GM23248 (cell line): Measurements from ENCODE around the gene THSD4. TPM values are rescaled to one million over a fixed set of nuclear protein-coding genes. Genes with fewer than 3 reads are reported as not detected.
A peak's percentile ranks its signal among the peaks of the same experiment; 100 is the strongest.
"Not testable (repeated sequence)": the region's sequence is repeated elsewhere in the genome, so short reads cannot be mapped to it uniquely, and the experiment has no call there.

Source experiments
- DNase-seq: peaks from one replicate; pipeline ENCODE4 v3.0.0-alpha.2; 2015
- H2AFZ ChIP-seq: fragments of 200-600 bp; sonication (generic); 2 replicates; pipeline ENCODE4 v1.6.1; 2016; ENCODE audit warnings: antibody characterized with exemption
- H3F3A ChIP-seq: fragments of 200-600 bp; sonication (generic); 2 replicates; pipeline ENCODE4 v1.6.1; 2016; ENCODE audit warnings: mild to moderate bottlenecking, antibody characterized with exemption, mixed run types; ENCODE audit not compliant: insufficient read depth
- H3K27ac ChIP-seq: fragments of 200-600 bp; sonication (generic); 2 replicates; pipeline ENCODE4 v1.5.1; 2016; ENCODE audit warnings: mild to moderate bottlenecking
- H3K27me3 ChIP-seq: fragments of 200-600 bp; sonication (generic); replicated peaks from 2 replicates; pipeline ENCODE4 v1.6.1; 2016; ENCODE audit warnings: mild to moderate bottlenecking; ENCODE audit not compliant: insufficient read depth
- H3K36me3 ChIP-seq: fragments of 200-600 bp; sonication (generic); 2 replicates; pipeline ENCODE4 v1.6.1; 2016; ENCODE audit warnings: low read depth, mild to moderate bottlenecking
- H3K4me1 ChIP-seq: fragments of 200-600 bp; sonication (generic); 2 replicates; pipeline ENCODE4 v1.6.1; 2016; ENCODE audit warnings: mild to moderate bottlenecking; ENCODE audit not compliant: insufficient read depth
- H3K4me2 ChIP-seq: fragments of 200-600 bp; sonication (generic); one replicate; pipeline ENCODE4 v1.6.1; 2016; ENCODE audit warnings: mild to moderate bottlenecking; ENCODE audit not compliant: unreplicated experiment
- H3K4me3 ChIP-seq: fragments of 200-600 bp; sonication (generic); 2 replicates; pipeline ENCODE4 v1.5.1; 2016; ENCODE audit warnings: mild to moderate bottlenecking
- H3K79me2 ChIP-seq: fragments of 200-600 bp; sonication (generic); 2 replicates; pipeline ENCODE4 v1.6.1; 2016; ENCODE audit warnings: mild to moderate bottlenecking; ENCODE audit not compliant: insufficient read depth
- H3K9ac ChIP-seq: fragments of 200-600 bp; sonication (generic); 2 replicates; pipeline ENCODE4 v1.6.1; 2016; ENCODE audit warnings: mild to moderate bottlenecking
- H3K9me2 ChIP-seq: fragments of 200-600 bp; sonication (generic); 2 replicates; pipeline ENCODE4 v1.6.1; 2016; ENCODE audit warnings: mixed run types, mild to moderate bottlenecking, moderate library complexity; ENCODE audit not compliant: insufficient read depth
- H3K9me3 ChIP-seq: fragments of 200-600 bp; sonication (generic); one replicate; pipeline ENCODE4 v1.6.1; 2017; ENCODE audit warnings: low read depth
- H4K20me1 ChIP-seq: fragments of 200-600 bp; sonication (generic); 2 replicates; pipeline ENCODE4 v1.6.0; 2016; ENCODE audit not compliant: insufficient read depth
- EZH2 ChIP-seq: fragments of 200-600 bp; sonication (generic); IDR thresholded peaks from 2 replicates; pipeline ENCODE4 v1.6.1; 2018; ENCODE audit warnings: antibody characterized with exemption, mild to moderate bottlenecking; ENCODE audit not compliant: insufficient read depth, poor library complexity, severe bottlenecking
- EZH2phosphoT487 ChIP-seq: fragments of 200-600 bp; sonication (generic); IDR thresholded peaks from 2 replicates; pipeline ENCODE4 v1.6.1; 2018; ENCODE audit warnings: antibody characterized with exemption, moderate library complexity, mild to moderate bottlenecking, low read depth; ENCODE audit not compliant: insufficient read depth
- WGBS, 2 experiments: methylation state at CpG; one replicate each; pipeline ENCODE4 v1.1.6; 2015 to 2017; ENCODE audit warnings: low lambda C conversion rate in 2 of 2, low coverage in 1 of 2; ENCODE audit errors: missing lambda C conversion rate in 2 of 2; 5-methylcytosine and 5-hydroxymethylcytosine counted together
- in situ Hi-C: fragments of 300-500 bp; cut with MboI; formaldehyde crosslinking; loops from 2 replicates; pipeline ENCODE4 v1.15.0; 2020
- polyA plus RNA-seq: library from polyadenylated mRNA; unstranded; fragments of >200 nt; fragmentation: Nextera tagmentation; extraction: Ambion mirVana; gene quantifications from 2 replicates; pipeline ENCODE4 v1.2.1, GENCODE V29; 2016
- total RNA-seq: library from RNA; depleted of rRNA; stranded (reverse); fragments of >200 nt; shearing (Covaris generic); gene quantifications from 2 replicates; pipeline ENCODE4 v1.2.3, GENCODE V29; 2014

Gene THSD4
- total and polyA plus RNA-seq, 2 experiments from 2014 or later = 14.2 to 58.9 TPM

DNA sequence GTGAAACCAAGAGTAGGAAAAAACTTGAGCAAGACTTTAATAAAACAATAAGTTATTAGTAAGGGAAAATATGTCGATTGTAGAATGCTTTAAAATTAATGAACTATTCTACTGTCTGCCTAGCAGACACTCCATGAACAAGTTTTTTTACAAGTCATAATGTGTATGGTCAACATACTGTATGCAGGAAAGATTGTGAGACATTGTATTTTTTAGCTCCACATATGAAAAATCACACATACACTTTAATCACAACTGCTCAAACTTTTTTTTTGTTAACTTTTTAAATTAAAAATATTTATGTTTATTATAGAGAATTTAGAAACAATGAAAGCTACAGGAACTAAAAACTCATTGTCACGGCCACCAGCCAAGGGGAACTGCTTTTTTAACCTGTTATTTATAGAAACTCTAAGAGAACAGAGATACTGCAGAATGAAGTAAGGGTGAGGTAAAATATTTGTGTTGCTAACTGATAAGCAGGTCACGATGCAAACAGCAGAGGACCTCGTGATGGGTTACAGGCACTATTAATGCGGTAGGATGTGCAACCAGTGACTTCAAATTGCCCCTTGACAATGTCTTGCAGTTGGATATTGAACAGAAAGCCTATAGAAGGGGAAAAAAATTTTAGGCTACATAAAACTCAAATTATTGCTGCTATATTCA, 53.0 kb downstream of the THSD4 start:
- WGBS, 2 experiments = 69 to 73% methylated on average over 5 of the region's 5 CpGs
- H3F3A ChIP-seq = 0 out of 2 replicates have a peak, but pooled peaks cover 5% of the 10 kb centered on the region
- 0 out of 2 replicates have a peak overlapping the region, but pooled peaks have one; percentile 19 for H2AFZ ChIP-seq
- peak overlapping the region; percentile 14 for H3K4me2 ChIP-seq
- peaks cover 9% of the 10 kb centered on the region for H3K4me1 ChIP-seq
- 0 out of 2 replicates have a peak overlapping the region, but pooled peaks have one; percentile 7 for H3K4me3 ChIP-seq
- H3K36me3 ChIP-seq = peaks cover 9% of the 10 kb centered on the region; the same call in 1 of the 2 replicates
- no peaks in the 10 kb centered on the region for H4K20me1 ChIP-seq
- no peak overlapping the region for H3K27ac ChIP-seq
- TF ChIP-seq EZH2 (no peak), EZH2phosphoT487 (no peak)
- no peaks in the 10 kb centered on the region; the same call in 1 of the 2 replicates for H3K9me2 ChIP-seq
- H3K79me2 ChIP-seq = peaks cover 15% of the 10 kb centered on the region; the same call in 1 of the 2 replicates
- DNase-seq = no peak
- H3K27me3 ChIP-seq = no peaks in the 10 kb centered on the region
- in situ Hi-C loops = no loop called here
- no peaks in the 10 kb centered on the region for H3K9me3 ChIP-seq
- H3K9ac ChIP-seq = no peak overlapping the region

DNA sequence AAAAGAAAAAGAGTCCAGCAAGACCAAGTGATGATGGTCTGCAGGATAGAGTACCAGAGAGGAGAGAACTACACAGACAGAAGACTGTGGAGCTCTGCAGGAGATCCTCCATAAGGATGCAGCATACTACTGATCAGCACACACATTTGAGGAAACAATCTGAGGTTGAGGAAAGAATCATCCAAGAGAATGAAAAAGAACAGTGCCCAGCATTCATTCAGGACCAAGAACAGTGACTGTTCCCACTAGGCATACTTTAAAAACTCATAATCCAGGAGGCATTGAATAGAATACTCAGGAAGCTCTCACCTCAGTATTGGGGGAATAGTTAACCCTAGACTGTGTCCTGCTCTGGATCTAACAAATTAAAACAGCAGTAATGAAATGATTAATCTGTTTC, 54.9 kb downstream of the THSD4 start:
- no peak for TF ChIP-seq EZH2
- no peak for TF ChIP-seq EZH2phosphoT487
- Histone ChIP-seq H3K9ac (no peak overlapping the region), H3K27ac (no peak overlapping the region), H3F3A (0 out of 2 replicates have a peak, but pooled peaks cover 5% of the 10 kb centered on the region), H3K79me2 (peaks cover 13% of the 10 kb centered on the region; the same call in 1 of the 2 replicates), H3K9me2 (no peaks in the 10 kb centered on the region), H3K36me3 (peaks cover 9% of the 10 kb centered on the region; the same call in 1 of the 2 replicates), H3K4me2 (no peak overlapping the region), H2AFZ (no peak overlapping the region), H4K20me1 (no peaks in the 10 kb centered on the region), H3K4me1 (peaks cover 9% of the 10 kb centered on the region), H3K4me3 (no peak overlapping the region), H3K27me3 (no peaks in the 10 kb centered on the region), H3K9me3 (no peaks in the 10 kb centered on the region)
- DNase-seq = no peak
- in situ Hi-C loops = no loop called here

DNA sequence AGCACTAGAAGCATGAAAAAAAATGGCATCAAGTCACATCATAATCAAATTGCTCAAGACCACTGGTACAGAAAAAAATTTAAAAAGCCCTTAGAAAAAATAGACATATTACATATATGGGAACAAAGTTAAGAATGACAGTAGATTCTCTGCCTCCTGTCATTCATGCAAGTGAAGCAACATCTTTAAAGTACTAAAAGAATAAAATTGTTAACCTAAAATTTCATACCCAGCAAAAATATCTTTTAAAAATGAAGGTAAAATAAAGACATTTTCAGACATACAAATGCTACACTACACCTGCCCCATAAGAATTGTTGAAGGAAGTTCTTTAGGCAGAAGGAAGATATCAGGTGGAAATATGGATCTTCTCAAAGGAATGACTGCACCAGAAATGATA, 55.9 kb downstream of the THSD4 start:
- no peak overlapping the region for H3K27ac ChIP-seq
- peaks cover 9% of the 10 kb centered on the region; the same call in 1 of the 2 replicates for H3K36me3 ChIP-seq
- no peak overlapping the region for H3K9ac ChIP-seq
- no peaks in the 10 kb centered on the region for H3K9me2 ChIP-seq
- DNase-seq = no peak
- TF ChIP-seq EZH2phosphoT487 (no peak), EZH2 (no peak)
- H3K4me2 ChIP-seq = no peak overlapping the region
- peaks cover 9% of the 10 kb centered on the region for H3K4me1 ChIP-seq
- H3K27me3 ChIP-seq = no peaks in the 10 kb centered on the region
- no peak overlapping the region for H2AFZ ChIP-seq
- in situ Hi-C loops = no loop called here
- H3F3A ChIP-seq = 0 out of 2 replicates have a peak, but pooled peaks cover 5% of the 10 kb centered on the region
- no peak overlapping the region for H3K4me3 ChIP-seq
- H3K9me3 ChIP-seq = no peaks in the 10 kb centered on the region
- peaks cover 5% of the 10 kb centered on the region; the same call in 1 of the 2 replicates for H3K79me2 ChIP-seq
- H4K20me1 ChIP-seq = no peaks in the 10 kb centered on the region

DNA sequence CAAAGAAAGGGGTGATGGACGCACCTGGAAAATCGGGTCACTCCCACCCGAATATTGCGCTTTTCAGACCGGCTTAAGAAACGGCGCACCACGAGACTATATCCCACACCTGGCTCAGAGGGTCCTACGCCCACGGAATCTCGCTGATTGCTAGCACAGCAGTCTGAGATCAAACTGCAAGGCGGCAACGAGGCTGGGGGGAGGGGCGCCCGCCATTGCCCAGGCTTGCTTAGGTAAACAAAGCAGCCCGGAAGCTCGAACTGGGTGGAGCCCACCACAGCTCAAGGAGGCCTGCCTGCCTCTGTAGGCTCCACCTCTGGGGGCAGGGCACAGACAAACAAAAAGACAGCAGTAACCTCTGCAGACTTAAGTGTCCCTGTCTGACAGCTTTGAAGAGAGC, 59.1 kb downstream of the THSD4 start:
- H2AFZ ChIP-seq, H3K9me3 ChIP-seq, H3K4me2 ChIP-seq, H3K4me1 ChIP-seq, H3F3A ChIP-seq, in situ Hi-C loops, H3K27ac ChIP-seq, H3K4me3 ChIP-seq, H3K79me2 ChIP-seq, H3K27me3 ChIP-seq, DNase-seq, H3K36me3 ChIP-seq, H3K9ac ChIP-seq, H4K20me1 ChIP-seq, H3K9me2 ChIP-seq: not testable (repeated sequence)
- WGBS, 2 experiments = 61 to 74% methylated on average over 7 of the region's 17 CpGs
